Activated T-cell treated with anti-CD3 and anti-CD28 coated beads, Interleukin-2, amount 50 U/mL, for 1 hour (primary cell): ENCODE results near the gene FAP.

Source experiments
- DNase-seq: peaks from one replicate; pipeline ENCODE4 v3.0.0-alpha.2; 2020

FAP gene

DNA sequence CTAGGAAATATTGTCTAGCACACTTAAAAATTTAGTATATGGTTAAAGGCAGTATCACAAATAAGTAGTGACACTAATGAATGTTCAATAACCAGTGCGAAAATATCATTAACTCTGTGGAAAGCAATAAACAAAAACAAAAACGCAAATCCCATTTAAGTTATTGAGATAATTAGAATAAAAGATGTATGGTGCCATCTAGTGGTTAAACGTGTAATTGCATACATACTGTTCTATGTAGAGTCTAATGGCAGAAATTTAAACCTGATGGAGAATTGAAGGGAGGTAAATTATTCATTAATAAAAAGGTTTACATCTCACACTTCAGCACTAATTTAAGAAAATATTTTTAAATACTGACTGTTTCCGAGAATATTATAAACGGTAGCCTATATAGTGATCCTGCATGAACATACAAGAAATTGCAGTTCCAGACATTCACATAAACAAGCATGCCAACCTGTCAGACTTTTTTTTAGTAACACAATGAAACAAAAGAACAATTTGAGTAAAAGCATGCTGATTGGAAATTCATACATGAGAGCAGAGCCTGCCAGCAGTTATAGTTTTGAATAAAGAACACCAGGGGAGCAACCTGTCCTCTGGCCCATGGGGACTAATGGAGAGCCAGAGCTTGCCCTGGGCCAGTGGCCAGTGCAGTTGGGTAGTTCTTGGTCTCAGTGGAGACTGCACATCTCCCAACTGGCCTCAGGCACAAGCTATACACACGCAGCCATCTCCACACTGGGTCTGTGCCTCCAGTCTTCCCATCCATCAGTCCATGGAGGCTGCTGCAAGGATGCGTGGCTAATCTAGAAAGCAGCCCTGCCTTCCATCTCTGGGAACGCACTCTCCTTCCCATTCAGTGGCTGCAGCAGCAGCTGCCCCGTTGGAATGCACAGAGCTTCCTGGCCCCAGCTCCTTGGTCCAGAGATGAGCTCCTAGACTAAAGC lies 119.2 kb downstream of the FAP start:
- DNase-seq, result no peak
